ENCODE measurements around the gene CCDC110.
"Not testable (repeated sequence)": the region's sequence is repeated elsewhere in the genome, so short reads cannot be mapped to it uniquely, and the experiment has no call there.

Gene CCDC110

DNA sequence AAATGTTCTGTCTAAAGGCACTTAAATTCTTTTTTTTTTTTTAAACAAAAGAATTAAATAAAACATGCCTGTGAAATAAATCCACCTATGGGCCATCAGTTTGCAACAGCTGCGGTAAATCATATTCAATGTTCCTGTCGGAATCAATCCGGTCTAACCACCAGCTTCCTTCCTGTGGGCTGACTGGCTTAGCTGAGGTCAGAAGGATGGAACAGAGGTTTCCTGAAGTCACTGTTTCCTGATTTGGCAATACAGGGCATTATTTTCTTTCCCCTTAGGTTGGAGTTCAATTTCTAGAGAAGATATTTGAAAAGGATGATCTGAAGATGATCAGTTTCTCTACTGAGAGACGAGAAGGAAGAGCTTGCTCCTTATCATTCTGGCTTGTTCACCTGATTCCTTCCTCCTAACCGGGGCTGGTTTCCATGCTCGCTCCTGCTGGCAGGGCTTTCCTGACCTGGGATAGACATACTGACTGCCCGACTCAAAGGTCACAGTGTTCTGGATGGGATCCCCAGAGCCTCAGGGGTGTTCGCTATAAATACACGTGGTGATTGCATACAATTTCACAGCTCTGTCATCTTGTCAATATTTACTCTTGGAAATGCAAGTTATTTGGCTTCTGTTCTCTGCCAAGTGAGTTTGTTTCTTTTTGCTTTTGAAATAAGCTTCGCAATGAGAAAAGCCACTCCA, 42.1 kb upstream of the CCDC110 start:
- no peak overlapping the region for H3K4me3 ChIP-seq (ENCODE audit: low read length)
- TF ChIP-seq, protein P1, sequence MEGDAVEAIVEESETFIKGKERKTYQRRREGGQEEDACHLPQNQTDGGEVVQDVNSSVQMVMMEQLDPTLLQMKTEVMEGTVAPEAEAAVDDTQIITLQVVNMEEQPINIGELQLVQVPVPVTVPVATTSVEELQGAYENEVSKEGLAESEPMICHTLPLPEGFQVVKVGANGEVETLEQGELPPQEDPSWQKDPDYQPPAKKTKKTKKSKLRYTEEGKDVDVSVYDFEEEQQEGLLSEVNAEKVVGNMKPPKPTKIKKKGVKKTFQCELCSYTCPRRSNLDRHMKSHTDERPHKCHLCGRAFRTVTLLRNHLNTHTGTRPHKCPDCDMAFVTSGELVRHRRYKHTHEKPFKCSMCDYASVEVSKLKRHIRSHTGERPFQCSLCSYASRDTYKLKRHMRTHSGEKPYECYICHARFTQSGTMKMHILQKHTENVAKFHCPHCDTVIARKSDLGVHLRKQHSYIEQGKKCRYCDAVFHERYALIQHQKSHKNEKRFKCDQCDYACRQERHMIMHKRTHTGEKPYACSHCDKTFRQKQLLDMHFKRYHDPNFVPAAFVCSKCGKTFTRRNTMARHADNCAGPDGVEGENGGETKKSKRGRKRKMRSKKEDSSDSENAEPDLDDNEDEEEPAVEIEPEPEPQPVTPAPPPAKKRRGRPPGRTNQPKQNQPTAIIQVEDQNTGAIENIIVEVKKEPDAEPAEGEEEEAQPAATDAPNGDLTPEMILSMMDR (conservative IDR thresholded peaks at IDR 0.05; ENCODE audit: low read depth, low read length) = no peak
- DNase-seq (ENCODE audit: low read depth) = no peak

DNA sequence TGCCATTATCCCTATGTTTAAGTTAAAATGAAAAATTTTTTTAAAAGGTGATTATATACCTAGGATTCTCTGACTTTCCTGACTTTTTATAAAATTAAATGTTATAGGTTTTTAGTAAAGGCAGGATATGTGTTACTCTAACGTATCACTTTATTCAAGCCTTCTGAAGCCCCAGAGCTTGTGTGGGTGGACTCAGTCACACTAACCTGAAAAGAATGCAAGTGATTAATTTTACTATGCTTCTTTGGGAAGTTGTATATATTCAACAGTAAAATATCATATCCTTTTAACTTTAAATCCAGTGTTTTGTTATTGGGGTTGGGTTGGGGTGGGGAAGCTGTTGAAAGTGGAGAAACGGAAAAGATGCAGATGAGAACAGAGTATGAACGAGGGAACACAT, 41.0 kb upstream of the CCDC110 start:
- no peak for DNase-seq (ENCODE audit: low read depth)
- H3K4me3 ChIP-seq (ENCODE audit: low read length) = no peak overlapping the region
- TF ChIP-seq, protein P1 (conservative IDR thresholded peaks at IDR 0.05; ENCODE audit: low read depth, low read length) = no peak

DNA sequence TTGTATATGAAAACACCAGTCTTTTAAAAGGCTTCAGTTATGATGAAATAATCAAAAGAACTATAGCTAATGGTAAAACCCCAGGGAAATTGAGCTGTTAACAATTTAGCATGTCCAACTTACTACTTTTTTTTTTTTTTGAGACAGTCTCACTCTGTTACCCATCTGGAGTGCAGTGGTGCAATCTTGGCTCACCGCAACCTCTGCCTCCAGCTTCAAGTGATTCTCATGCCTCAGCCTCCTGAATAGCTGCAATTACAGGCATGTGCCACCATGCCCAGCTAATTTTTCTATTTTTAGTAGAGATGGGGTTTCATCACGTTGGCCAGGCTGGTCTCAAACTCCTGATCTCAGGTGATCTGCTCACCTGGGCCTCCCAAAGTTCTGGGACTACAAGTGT, 39.7 kb upstream of the CCDC110 start:
- DNase-seq (ENCODE audit: low read depth); H3K4me3 ChIP-seq (ENCODE audit: low read length): not testable (repeated sequence)

DNA sequence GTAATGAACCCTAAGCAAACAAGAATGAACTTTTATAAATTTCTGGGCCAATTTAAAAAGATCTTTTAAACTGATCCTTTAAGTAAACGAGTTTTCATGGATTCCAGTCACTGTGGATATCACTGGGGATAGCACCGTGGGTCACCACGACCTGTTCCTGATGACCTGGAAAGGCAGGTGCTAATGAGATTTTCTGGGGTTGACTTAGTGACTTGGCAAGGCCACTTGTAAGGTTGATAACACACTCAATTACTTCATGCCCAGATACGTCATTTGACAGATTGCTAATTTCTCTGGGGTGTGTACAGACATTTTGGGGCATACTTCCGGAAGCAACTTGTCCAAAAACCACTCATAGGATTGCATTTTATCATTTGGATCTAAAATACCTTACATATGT, 39.3 kb upstream of the CCDC110 start:
- no peak overlapping the region for H3K4me3 ChIP-seq (ENCODE audit: low read length)
- no peak for DNase-seq (ENCODE audit: low read depth)
- TF ChIP-seq, protein P1 (conservative IDR thresholded peaks at IDR 0.05; ENCODE audit: low read depth, low read length) = no peak

DNA sequence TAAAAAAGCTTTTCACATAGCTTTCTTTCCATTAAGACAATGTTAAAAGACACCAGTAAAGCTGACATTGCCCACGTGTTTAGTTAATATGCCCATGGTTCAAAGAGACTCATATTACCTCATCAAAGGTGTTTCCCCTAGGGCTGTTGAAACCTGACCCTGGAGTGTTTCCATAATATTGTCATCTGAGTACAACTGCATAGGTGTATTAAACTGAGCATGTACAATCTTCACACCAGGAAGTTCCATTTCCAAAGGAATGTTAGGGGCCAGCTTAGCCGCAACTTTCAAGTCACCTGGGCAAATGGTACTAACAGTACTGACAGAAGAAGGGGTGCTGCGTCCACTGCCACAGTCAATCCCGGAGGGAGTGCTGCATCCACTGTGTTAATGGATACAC, 36.6 kb upstream of the CCDC110 start:
- TF ChIP-seq, protein P1 (conservative IDR thresholded peaks at IDR 0.05; ENCODE audit: low read depth, low read length) = no peak
- DNase-seq (ENCODE audit: low read depth) = no peak
- H3K4me3 ChIP-seq (ENCODE audit: low read length) = no peak overlapping the region

DNA sequence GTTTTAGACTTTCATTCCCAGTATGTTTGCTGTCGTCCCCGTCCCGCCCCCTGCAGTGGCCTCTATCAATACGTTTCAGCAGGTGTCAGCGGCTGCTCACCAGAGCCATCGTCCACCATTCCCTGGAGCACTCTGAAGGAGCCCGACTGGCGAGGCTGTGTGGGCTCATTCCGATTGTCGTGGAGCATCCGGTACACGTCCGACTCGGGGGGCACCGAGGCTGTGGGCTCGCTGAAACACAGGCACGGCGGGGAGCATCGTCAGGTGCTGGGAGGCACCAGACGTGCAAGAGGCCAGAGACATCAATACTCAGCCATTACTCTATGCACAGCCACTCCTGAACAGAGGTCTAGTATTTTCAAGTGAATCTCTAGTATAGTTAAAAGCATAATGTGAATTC, 34.9 kb upstream of the CCDC110 start:
- no peak overlapping the region for H3K4me3 ChIP-seq (ENCODE audit: low read length)
- DNase-seq (ENCODE audit: low read depth) = no peak
- TF ChIP-seq, protein P1 (conservative IDR thresholded peaks at IDR 0.05; ENCODE audit: low read depth, low read length) = no peak

DNA sequence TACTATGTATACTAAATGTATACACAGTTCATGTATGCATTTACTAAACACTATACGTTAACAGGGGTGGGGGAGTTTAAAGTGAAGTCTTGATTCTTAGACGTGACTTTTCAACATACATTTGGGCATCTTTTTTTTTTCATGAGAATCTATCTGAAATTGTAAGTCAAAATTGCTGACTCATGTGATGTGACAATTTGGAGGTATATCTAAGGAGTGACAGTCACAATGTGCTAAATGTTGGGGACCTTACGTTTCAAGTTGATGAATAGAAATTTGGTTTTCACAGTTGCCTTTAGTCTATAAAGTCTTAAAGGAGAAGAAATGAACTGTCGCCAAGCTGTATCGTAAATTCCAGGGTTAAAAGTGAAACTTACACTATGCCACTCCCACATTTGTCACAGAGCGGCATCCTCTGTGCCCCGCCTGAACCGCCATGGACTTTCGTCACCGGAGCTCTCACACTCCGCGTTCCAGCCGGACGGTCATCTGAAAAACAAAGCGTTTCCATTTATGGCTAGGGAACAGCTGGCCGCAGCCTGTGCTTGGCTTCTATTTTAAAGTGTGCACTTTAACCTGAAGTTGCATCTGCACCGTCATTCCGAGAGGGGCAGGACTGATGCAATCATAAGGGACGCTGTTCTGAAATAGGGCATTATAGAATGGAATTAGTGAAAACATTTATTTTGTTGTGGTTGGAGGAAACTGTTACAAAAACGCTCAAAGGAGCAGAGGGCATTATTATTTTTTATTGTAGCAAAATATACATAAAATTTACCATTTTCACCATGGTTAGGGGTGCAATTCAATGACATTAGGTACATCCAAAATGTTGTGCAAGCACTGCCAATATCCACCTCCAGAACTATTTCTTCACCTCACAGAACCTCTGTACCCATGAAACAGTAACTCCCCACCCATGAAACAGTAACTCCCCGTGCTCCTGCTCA, 32.8 kb upstream of the CCDC110 start:
- TF ChIP-seq, protein P1 (conservative IDR thresholded peaks at IDR 0.05; ENCODE audit: low read depth, low read length) = no peak
- H3K4me3 ChIP-seq (ENCODE audit: low read length) = no peak overlapping the region
- DNase-seq (ENCODE audit: low read depth) = no peak

Data from retinal pigment epithelial cell (primary cell).